HepG2 (cell line): ENCODE data around the gene CCDC7. TPM values are rescaled to one million over a fixed set of nuclear protein-coding genes. Genes with fewer than 3 reads are reported as not detected.

ENCODE experiments used
- ATAC-seq: fragments of 200-7000 bp; cut with Tn5 transposase; 3 replicates; pipeline ENCODE4 v1.9.1; 2020; ENCODE audit warnings: mild to moderate bottlenecking, moderate library complexity
- BruUV-seq: library from RNA; stranded (reverse); fragments of 400-500 nt; replicated peaks from 2 replicates; lab custom pipeline; 2021; lab: Mats Ljungman, UMichigan
- CTCF ChIA-PET: fragments of 300-600 bp; formaldehyde crosslinking; extraction: SDS; loops from one replicate; lab custom pipeline; 2021; ENCODE audit warnings: low total read pairs, inconsistent platforms, low intra/inter-chr PET ratio; lab: Yijun Ruan, JAX
- POLR2A ChIA-PET: fragments of 350-600 bp; sonication (Branson Sonifier 250); formaldehyde crosslinking; loops from one replicate; lab custom pipeline; 2020; ENCODE audit warnings: antibody characterized with exemption, inconsistent platforms; lab: Yijun Ruan, JAX
- DNase-seq: peaks from one replicate; pipeline ENCODE4 v3.0.0-alpha.2; 2015; ENCODE audit warnings: low spot score
- FAIRE-seq: peaks from 3 replicates; lab custom pipeline; 2011; peaks lifted over from hg19 to GRCh38; lab: Jason Lieb, UNC
- H2AFZ ChIP-seq: one replicate; pipeline ENCODE4 v1.6.1; 2011; ENCODE audit warnings: low read length, inconsistent platforms
- H3K27ac ChIP-seq: fragments of 300-600 bp; 3 replicates; pipeline ENCODE4 v1.8.0; 2011; ENCODE audit warnings: mixed run types, mild to moderate bottlenecking, mixed read lengths, low read length, inconsistent platforms; ENCODE audit not compliant: insufficient read depth; ENCODE audit errors: extremely low read length
- H3K27me3 ChIP-seq, 2 experiments: fragments of 200-600 bp in 1 of 2; 2 replicates in 1 of 2; 3 replicates in 1 of 2; pipeline versions ENCODE4 v1.6.0 to v1.8.0; 2011; ENCODE audit warnings: low read length in 2 of 2, mild to moderate bottlenecking in 2 of 2, moderate library complexity in 2 of 2, inconsistent platforms in 1 of 2; ENCODE audit not compliant: insufficient read depth in 2 of 2, control insufficient read depth in 1 of 2
- H3K36me3 ChIP-seq, 2 experiments: fragments of 200-600 bp in 1 of 2; replicated peaks in 1 of 2; 2 replicates in 1 of 2; 3 replicates in 1 of 2; pipeline versions ENCODE4 v1.5.1 to v1.8.0; 2011; ENCODE audit warnings: low read length in 2 of 2, inconsistent platforms in 1 of 2; ENCODE audit not compliant: insufficient read depth in 2 of 2, control insufficient read depth in 1 of 2
- H3K4me1 ChIP-seq: 2 replicates; pipeline ENCODE4 v1.5.1; 2012; ENCODE audit warnings: low read length, inconsistent platforms; ENCODE audit not compliant: insufficient read depth
- H3K4me2 ChIP-seq: 2 replicates; pipeline ENCODE4 v1.6.0; 2011; ENCODE audit warnings: low read depth, low read length, inconsistent platforms
- H3K4me3 ChIP-seq, 3 experiments: fragments of 200-600 bp in 1 of 3; sonication (generic), shearing (Covaris generic) in 1 of 3; replicated peaks in 1 of 3; 2 replicates each; pipeline ENCODE4 v1.5.1; 2011 to 2016; ENCODE audit warnings: low read length in 3 of 3, inconsistent platforms in 2 of 3, low read depth in 2 of 3, mild to moderate bottlenecking in 2 of 3, control low read depth in 1 of 3, mixed read lengths in 1 of 3; ENCODE audit not compliant: insufficient read depth in 1 of 3
- H3K79me2 ChIP-seq: one replicate; pipeline ENCODE4 v1.6.1; 2011; ENCODE audit warnings: low read length, inconsistent platforms; ENCODE audit not compliant: insufficient read depth
- H3K9ac ChIP-seq: 2 replicates; pipeline ENCODE4 v1.6.0; 2011; ENCODE audit warnings: mild to moderate bottlenecking, low read depth, low read length, inconsistent platforms; ENCODE audit not compliant: insufficient read depth
- H3K9me3 ChIP-seq: 2 replicates; pipeline ENCODE4 v1.5.1; 2012; ENCODE audit warnings: mild to moderate bottlenecking, low read length
- H4K20me1 ChIP-seq: 2 replicates; pipeline ENCODE4 v1.6.0; 2011; ENCODE audit warnings: inconsistent platforms, mild to moderate bottlenecking, low read length, moderate library complexity; ENCODE audit not compliant: insufficient read depth
- HNF4G ChIP-seq, 2 experiments: sonication (generic) in 1 of 2; formaldehyde crosslinking in 1 of 2; IDR thresholded peaks; 2 replicates each; pipeline versions ENCODE4 v1.4.0 to v1.6.1; 2011 to 2020; ENCODE audit warnings: borderline replicate concordance in 2 of 2, low read depth in 2 of 2, mild to moderate bottlenecking in 2 of 2, low read length in 1 of 2, missing genetic modification reagents in 1 of 2, moderate library complexity in 1 of 2
- KLF12 ChIP-seq: sonication (generic); formaldehyde crosslinking; IDR thresholded peaks from 2 replicates; pipeline ENCODE4 v1.4.0; 2020; ENCODE audit warnings: missing genetic modification reagents, borderline replicate concordance
- NRL ChIP-seq: sonication (generic); formaldehyde crosslinking; IDR thresholded peaks from 2 replicates; pipeline ENCODE4 v1.5.0; 2020; ENCODE audit warnings: missing genetic modification reagents, mild to moderate bottlenecking, moderate library complexity, borderline replicate concordance
- PITX1 ChIP-seq: sonication (generic); formaldehyde crosslinking; IDR thresholded peaks from 2 replicates; pipeline ENCODE4 v1.5.1; 2020; ENCODE audit warnings: mild to moderate bottlenecking, missing genetic modification reagents
- TAF15 ChIP-seq: fragments of 200-400 bp; formaldehyde crosslinking; IDR thresholded peaks from one replicate; pipeline ENCODE4 v1.6.1; 2018; ENCODE audit warnings: mild to moderate bottlenecking, low read depth, low read length; ENCODE audit not compliant: poor library complexity, severe bottlenecking
- THAP11 ChIP-seq: IDR thresholded peaks from 2 replicates; pipeline ENCODE4 v1.6.1; 2016; ENCODE audit warnings: missing biosample characterization, missing genetic modification reagents
- ZBTB49 ChIP-seq: sonication (generic); formaldehyde crosslinking; IDR thresholded peaks from 2 replicates; pipeline ENCODE4 v1.4.0; 2020; ENCODE audit warnings: missing genetic modification reagents, borderline replicate concordance
- ZSCAN31 ChIP-seq: sonication (generic); formaldehyde crosslinking; IDR thresholded peaks from 2 replicates; pipeline ENCODE4 v1.5.0; 2020; ENCODE audit warnings: low read depth, mild to moderate bottlenecking, missing genetic modification reagents
- WGBS: methylation state at CpG from one replicate; pipeline ENCODE4 v1.1.6; 2017; ENCODE audit warnings: low lambda C conversion rate; 5-methylcytosine and 5-hydroxymethylcytosine counted together
- in situ Hi-C: cut with HindIII; loops from 2 replicates; pipeline ENCODE4 v1.10.0; 2017; ENCODE audit warnings: low pct_unique_long_range_greater_than_20kb; ENCODE audit not compliant: extremely low pct_ligation_motif_present
- intact Hi-C: fragments of 100-400 bp; cut with micrococcal nuclease; formaldehyde crosslinking; loops from one replicate; pipeline ENCODE4 v1.10.0; 2022; ENCODE audit not compliant: unreplicated experiment
- polyA plus RNA-seq, 8 experiments: library from polyadenylated mRNA; depleted of rRNA in 3 of 8; stranded (reverse) in 7 of 8; unstranded in 1 of 8; fragments of >200 nt; fragmentation: Illumina TruSeq in 4 of 8; extraction: Trizol in 4 of 8; gene quantifications; 2 replicates each; pipeline versions ENCODE4 v1.2.1 to v1.2.3, GENCODE V29; 2011 to 2016; ENCODE audit warnings: low read depth in 4 of 8, missing spikeins in 1 of 8, mixed read lengths in 1 of 8; ENCODE audit not compliant: insufficient read depth in 1 of 8
- total RNA-seq, 5 experiments: library from RNA; depleted of rRNA; stranded (reverse); fragments of >200 nt; fragmentation: Illumina TruSeq; extraction: Trizol; gene quantifications; 2 replicates each; pipeline ENCODE4 v1.2.3, GENCODE V29; 2016; ENCODE audit warnings: low read depth in 1 of 5

Gene CCDC7
- total and polyA plus RNA-seq, 2 of the 13 experiments (the other 11 are each of a cell fraction or from before 2014, with no cell fraction given): 0.40 to 1.8 TPM

DNA sequence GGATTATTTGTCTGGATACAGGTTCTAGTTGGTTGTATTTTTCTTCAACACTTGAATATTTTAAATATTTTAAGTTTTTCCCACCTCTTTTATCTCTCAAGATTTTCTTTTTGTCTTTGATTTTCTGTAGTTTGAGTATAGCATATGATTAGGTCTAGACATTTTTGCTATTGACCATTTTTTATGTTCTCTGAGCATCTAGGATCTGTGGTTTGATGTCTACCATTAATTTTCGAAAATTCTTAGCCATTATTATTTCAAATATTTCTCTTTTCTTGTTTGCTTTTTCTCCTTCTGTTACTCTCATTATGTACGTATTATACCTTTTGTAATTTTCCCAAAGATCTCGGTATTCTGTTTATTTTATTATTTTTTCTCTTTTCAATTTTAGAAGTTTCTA, 293.0 kb downstream of the CCDC7 start:
- 20% methylated on average over 3 of the region's 3 CpGs for WGBS
- H3K4me2 ChIP-seq: no peak overlapping the region
- no peaks in the 10 kb centered on the region for H3K4me1 ChIP-seq
- BruUV-seq: no TSS peak
- H3K9ac ChIP-seq: no peak overlapping the region
- in situ Hi-C loops: no loop called here
- TF ChIP-seq HNF4G (IDR thresholded peaks at IDR 0.05; ENCODE audit: borderline replicate concordance, low read depth, low read length) (no peak), HNF4G (CRISPR knock-in tag; IDR thresholded peaks at IDR 0.05; ENCODE audit: borderline replicate concordance, low read depth) (no peak), KLF12 (CRISPR knock-in tag) (no peak), THAP11 (CRISPR knock-in tag) (no peak), ZBTB49 (CRISPR knock-in tag) (no peak)
- intact Hi-C loops: no loop called here
- no peaks in the 10 kb centered on the region for H3K27me3 ChIP-seq
- no peak for FAIRE-seq
- no peak overlapping the region for H3K4me3 ChIP-seq
- ATAC-seq: no peak
- no peak overlapping the region for H2AFZ ChIP-seq
- H3K36me3 ChIP-seq: no peaks in the 10 kb centered on the region
- ChIA-PET POLR2A (no interaction called here), CTCF (no interaction called here)
- no peaks in the 10 kb centered on the region for H3K9me3 ChIP-seq
- H3K27ac ChIP-seq: no peak overlapping the region
- H3K79me2 ChIP-seq: no peaks in the 10 kb centered on the region
- no peaks in the 10 kb centered on the region for H4K20me1 ChIP-seq
- DNase-seq: no peak

- no peak overlapping the region for H3K4me2 ChIP-seq
- in situ Hi-C loops: no loop called here
Measured at GRCh38 chr10:32744321-32744720, 298.4 kb downstream of the CCDC7 start.

More at GRCh38 chr10:32744321-32744720, 298.4 kb downstream of the CCDC7 start:
- TF ChIP-seq TAF15: no peak
- TF ChIP-seq PITX1 (CRISPR knock-in tag): no peak
- no peak for TF ChIP-seq ZSCAN31
- no peak for TF ChIP-seq NRL (CRISPR knock-in tag)
- intact Hi-C loops: no loop called here
- WGBS: 3% methylated on average over 1 of the region's 1 CpG
- FAIRE-seq (no peak), ATAC-seq (no peak), DNase-seq (no peak)
- Histone ChIP-seq H3K4me3 (no peak overlapping the region), H3K27me3 (no peaks in the 10 kb centered on the region), H3K36me3 (no peaks in the 10 kb centered on the region), H2AFZ (no peak overlapping the region), H3K9me3 (no peaks in the 10 kb centered on the region), H3K9ac (no peak overlapping the region), H3K4me1 (no peaks in the 10 kb centered on the region), H3K79me2 (no peaks in the 10 kb centered on the region), H4K20me1 (no peaks in the 10 kb centered on the region), H3K27ac (no peak overlapping the region)
- BruUV-seq: no TSS peak
- ChIA-PET POLR2A (no interaction called here), CTCF (no interaction called here)
